Transverse colon (tissue), 4 donors: ENCODE data around the gene ADORA3. TPM values are rescaled to one million over a fixed set of nuclear protein-coding genes. Genes with fewer than 3 reads are reported as not detected.

ENCODE experiments used
- DNase-seq: peaks from one replicate; pipeline ENCODE4 v3.0.0-alpha.2; 2019
- H3K27ac ChIP-seq, 4 donors: fragments of 200-600 bp; sonication (generic); 2 replicates each; pipeline ENCODE4 v1.5.1; 2016 to 2018; ENCODE audit warnings: inconsistent platforms in 4 of 4
- H3K27me3 ChIP-seq: fragments of 200-600 bp; sonication (generic); 2 replicates; pipeline ENCODE4 v1.5.1; 2017; ENCODE audit warnings: inconsistent platforms
- H3K36me3 ChIP-seq, 4 donors: fragments of 200-600 bp; sonication (generic); 2 replicates each; pipeline ENCODE4 v1.5.1; 2017 to 2019; ENCODE audit warnings: inconsistent platforms in 4 of 4
- H3K4me1 ChIP-seq, 4 donors: fragments of 200-600 bp; sonication (generic); 2 replicates each; pipeline ENCODE4 v1.5.1; 2017 to 2020; ENCODE audit warnings: inconsistent platforms in 4 of 4
- H3K4me3 ChIP-seq, 4 donors: fragments of 200-600 bp; sonication (generic); 1 replicate in 1 of 4; 2 replicates in 3 of 4; pipeline versions ENCODE4 v1.5.1 to v1.6.1; 2017 to 2019; ENCODE audit warnings: inconsistent platforms in 4 of 4
- H3K9me3 ChIP-seq, 2 donors: fragments of 200-600 bp; sonication (generic); 2 replicates each; pipeline ENCODE4 v1.5.1; 2017 to 2019; ENCODE audit warnings: inconsistent platforms in 2 of 2
- EP300 ChIP-seq: sonication (generic); formaldehyde crosslinking; IDR thresholded peaks from one replicate; pipeline ENCODE4 v1.6.1; 2017; ENCODE audit warnings: antibody characterized with exemption, low read depth
- POLR2A ChIP-seq: fragments of 450-650 bp; IDR thresholded peaks from one replicate; pipeline ENCODE4 v1.6.1; 2016; ENCODE audit warnings: antibody characterized with exemption, mild to moderate bottlenecking, moderate library complexity
- POLR2AphosphoS5 ChIP-seq, 3 donors: sonication (generic); formaldehyde crosslinking; IDR thresholded peaks; one replicate each; pipeline ENCODE4 v1.6.1; 2016; ENCODE audit warnings: antibody characterized with exemption in 3 of 3
- WGBS, 2 donors: methylation state at CpG; one replicate each; pipeline ENCODE4 v1.1.5; 2018; ENCODE audit warnings: low coverage in 1 of 2; 5-methylcytosine and 5-hydroxymethylcytosine counted together
- in situ Hi-C, 4 donors: fragments of 200-750 bp; cut with MboI; loops; one replicate each; pipeline versions ENCODE4 v1.15.0 to v1.15.1; 2017; ENCODE audit warnings: low sequenced_read_pairs in 3 of 4, low pct_ligation_motif_present in 1 of 4, low pct_unique_long_range_greater_than_20kb in 1 of 4
- intact Hi-C: fragments of 100-400 bp; cut with DNase I; formaldehyde crosslinking; loops from one replicate; pipeline ENCODE4 v1.15.1; 2023; ENCODE audit warnings: low total_unique reads
- total RNA-seq, 4 donors: library from RNA; depleted of rRNA; stranded (reverse); fragments of >200 nt; gene quantifications; one replicate each; pipeline ENCODE4 v1.1.0, GENCODE V29; 2016
- TF ChIP-seq, protein P1 (sequence below), 5 experiments: fragments of 200-600 bp in 3 of 5; fragments of 450-650 bp in 2 of 5; sonication (generic) in 3 of 5; IDR thresholded peaks; 1 replicate in 2 of 5; 2 replicates in 3 of 5; pipeline ENCODE4 v1.5.1; 2016 to 2017; ENCODE audit warnings: antibody characterized with exemption in 5 of 5, inconsistent platforms in 3 of 5, mild to moderate bottlenecking in 2 of 5, moderate library complexity in 1 of 5

Gene ADORA3
- total RNA-seq, 4 donors from 2014 or later = 2.9 to 5.7 TPM; not detected in 2

DNA sequence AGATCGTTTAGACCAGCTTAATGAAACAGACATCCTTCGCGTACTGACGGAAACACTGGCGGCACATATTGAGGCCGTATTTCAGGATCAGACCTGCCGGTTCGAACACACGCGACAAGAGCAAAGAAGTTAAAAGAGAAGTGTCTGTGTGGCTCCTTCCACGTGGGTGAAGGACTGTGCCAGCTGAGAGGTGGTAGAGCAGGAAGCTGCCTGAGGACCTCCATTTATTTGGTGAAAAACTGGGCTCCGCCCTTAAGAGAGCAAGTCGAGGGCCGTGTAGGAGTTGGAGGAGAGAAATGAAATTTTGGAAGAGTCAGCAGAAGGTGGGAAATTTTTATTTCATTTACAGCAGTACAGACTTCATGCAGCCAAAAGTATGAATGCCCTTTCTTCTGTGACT lies 38.8 kb upstream of the ADORA3 start:
- H3K27me3 ChIP-seq = no peaks in the 10 kb centered on the region
- no peaks in the 10 kb centered on the region for H3K9me3 ChIP-seq
- intact Hi-C loops = no loop called here
- no peak for TF ChIP-seq EP300
- no peak for TF ChIP-seq POLR2A
- TF ChIP-seq, protein P1, sequence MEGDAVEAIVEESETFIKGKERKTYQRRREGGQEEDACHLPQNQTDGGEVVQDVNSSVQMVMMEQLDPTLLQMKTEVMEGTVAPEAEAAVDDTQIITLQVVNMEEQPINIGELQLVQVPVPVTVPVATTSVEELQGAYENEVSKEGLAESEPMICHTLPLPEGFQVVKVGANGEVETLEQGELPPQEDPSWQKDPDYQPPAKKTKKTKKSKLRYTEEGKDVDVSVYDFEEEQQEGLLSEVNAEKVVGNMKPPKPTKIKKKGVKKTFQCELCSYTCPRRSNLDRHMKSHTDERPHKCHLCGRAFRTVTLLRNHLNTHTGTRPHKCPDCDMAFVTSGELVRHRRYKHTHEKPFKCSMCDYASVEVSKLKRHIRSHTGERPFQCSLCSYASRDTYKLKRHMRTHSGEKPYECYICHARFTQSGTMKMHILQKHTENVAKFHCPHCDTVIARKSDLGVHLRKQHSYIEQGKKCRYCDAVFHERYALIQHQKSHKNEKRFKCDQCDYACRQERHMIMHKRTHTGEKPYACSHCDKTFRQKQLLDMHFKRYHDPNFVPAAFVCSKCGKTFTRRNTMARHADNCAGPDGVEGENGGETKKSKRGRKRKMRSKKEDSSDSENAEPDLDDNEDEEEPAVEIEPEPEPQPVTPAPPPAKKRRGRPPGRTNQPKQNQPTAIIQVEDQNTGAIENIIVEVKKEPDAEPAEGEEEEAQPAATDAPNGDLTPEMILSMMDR (IDR thresholded peaks at IDR 0.05) = no peak
- TF ChIP-seq POLR2AphosphoS5 (IDR thresholded peaks at IDR 0.05) = no peak
- in situ Hi-C loops = no loop called here
- H3K4me3 ChIP-seq = no peak overlapping the region
- H3K36me3 ChIP-seq = no peaks in the 10 kb centered on the region
- H3K27ac ChIP-seq = peak overlapping the region in 3 of 4 donors; percentile 19 to 61 (median 44)
- DNase-seq = no peak
- H3K4me1 ChIP-seq = peaks cover 0 to 7% (median 3%) of the 10 kb centered on the region in 4 donors
- 76 to 87% methylated on average over 13 to 14 of the region's 14 CpGs for WGBS, 2 donors

DNA sequence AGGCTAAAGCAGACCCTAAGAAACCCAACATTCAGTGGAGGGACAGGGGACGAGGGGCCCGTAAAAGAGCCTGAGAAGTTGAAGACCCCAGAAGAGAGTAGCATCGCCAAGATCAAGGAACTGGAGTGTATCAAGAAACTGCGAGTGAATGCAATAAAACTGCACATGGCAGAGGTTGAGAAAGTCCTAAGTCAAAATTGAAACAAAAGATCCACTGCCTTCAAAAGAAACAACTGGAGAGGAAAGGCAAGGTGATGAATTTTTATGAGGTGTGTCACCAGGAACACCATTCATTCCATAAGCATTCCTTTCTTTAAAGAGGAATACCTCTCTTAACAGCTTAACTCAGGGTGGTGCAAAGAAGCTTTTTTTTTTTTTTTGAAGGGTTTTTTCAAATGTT lies 38.3 kb upstream of the ADORA3 start:
- no peak overlapping the region for H3K4me3 ChIP-seq
- DNase-seq = no peak
- no peaks in the 10 kb centered on the region for H3K9me3 ChIP-seq
- 56 to 70% methylated on average over 4 of the region's 4 CpGs for WGBS, 2 donors
- H3K36me3 ChIP-seq = no peaks in the 10 kb centered on the region
- TF ChIP-seq EP300 (no peak), POLR2AphosphoS5 (IDR thresholded peaks at IDR 0.05) (no peak), POLR2A (no peak)
- TF ChIP-seq, protein P1 (IDR thresholded peaks at IDR 0.05) = no peak
- H3K27me3 ChIP-seq = no peaks in the 10 kb centered on the region
- in situ Hi-C loops = no loop called here
- intact Hi-C loops = no loop called here
- peaks cover 0 to 9% (median 4%) of the 10 kb centered on the region in 4 donors for H3K4me1 ChIP-seq
- H3K27ac ChIP-seq = peak overlapping the region; percentile 13 to 61 (median 39)

DNA sequence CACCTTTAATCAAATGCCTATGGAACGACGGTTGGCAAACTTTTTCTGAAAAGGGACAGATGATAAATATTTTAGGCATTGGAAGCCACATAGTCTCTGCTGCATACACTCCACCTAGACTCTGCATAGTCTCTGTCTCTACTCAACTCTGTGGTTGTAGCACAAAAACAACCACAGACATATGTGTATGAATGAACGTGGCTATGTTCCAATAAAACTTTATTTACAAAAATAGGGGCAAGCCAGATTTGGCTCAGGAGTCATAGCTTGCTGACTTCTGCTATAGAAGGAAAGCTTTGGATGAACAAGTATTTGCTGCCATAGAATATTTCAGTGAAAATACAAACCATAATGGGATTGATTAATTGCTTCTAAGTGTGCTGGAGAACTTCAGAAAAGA lies 37.5 kb upstream of the ADORA3 start:
- Histone ChIP-seq H3K36me3 (no peaks in the 10 kb centered on the region), H3K4me1 (peaks cover 0 to 11% (median 4%) of the 10 kb centered on the region in 4 donors), H3K27ac (peak overlapping the region; percentile 13 to 61 (median 39)), H3K9me3 (no peaks in the 10 kb centered on the region), H3K4me3 (no peak overlapping the region), H3K27me3 (no peaks in the 10 kb centered on the region)
- no peak for DNase-seq
- in situ Hi-C loops (no loop called here), intact Hi-C loops (no loop called here)
- TF ChIP-seq EP300 = no peak
- WGBS, 2 donors = 72 to 84% methylated on average over 3 of the region's 3 CpGs

DNA sequence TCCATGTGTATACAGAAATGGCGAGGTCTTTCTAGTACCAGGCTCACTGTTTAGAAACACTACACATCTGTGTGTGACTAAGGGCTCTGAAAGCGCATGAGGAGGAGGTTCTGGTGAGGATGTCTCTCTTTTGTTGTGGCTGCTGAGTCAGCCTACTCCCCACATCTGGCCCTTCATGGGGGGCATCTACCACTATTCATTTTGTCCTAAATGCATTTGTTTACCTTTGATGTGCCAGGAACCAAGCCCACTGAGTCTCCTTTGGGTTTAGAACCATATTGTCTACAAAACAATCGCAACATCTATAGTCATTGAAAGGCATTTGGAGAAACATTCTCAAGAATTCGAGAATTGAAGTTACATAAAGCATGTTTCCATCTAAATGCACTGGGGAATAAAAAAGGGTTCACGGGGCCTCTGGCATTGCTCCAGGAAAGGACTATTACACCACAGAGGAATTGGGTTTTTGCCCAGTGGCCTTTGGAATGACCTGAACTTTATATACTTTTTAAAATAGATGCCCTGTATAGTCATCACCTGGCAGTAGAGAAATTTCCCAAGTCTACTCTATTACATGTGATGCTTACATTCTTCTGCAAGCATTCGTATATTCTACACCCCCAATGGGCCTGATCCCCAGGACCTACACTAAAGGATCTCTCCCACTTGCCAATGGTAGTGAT lies 35.1 kb upstream of the ADORA3 start:
- Histone ChIP-seq H3K27ac (peak overlapping the region in 1 of 4 donors; percentile 44), H3K4me1 (peaks cover 0 to 16% (median 7%) of the 10 kb centered on the region in 4 donors), H3K9me3 (no peaks in the 10 kb centered on the region), H3K36me3 (no peaks in the 10 kb centered on the region), H3K27me3 (no peaks in the 10 kb centered on the region), H3K4me3 (no peak overlapping the region)
- peak; percentile 16 for DNase-seq
- in situ Hi-C loops (no loop called here), intact Hi-C loops (no loop called here)
- WGBS, 2 donors = 62 to 67% methylated on average over 6 of the region's 6 CpGs
- no peak for TF ChIP-seq POLR2AphosphoS5 (IDR thresholded peaks at IDR 0.05)
- TF ChIP-seq EP300 = no peak
- TF ChIP-seq, protein P1 (IDR thresholded peaks at IDR 0.05) = no peak
- TF ChIP-seq POLR2A = no peak
